HG02588 (cell line): ENCODE data around the gene AGFG1.
A peak's percentile ranks its signal among the peaks of the same experiment; 100 is the strongest.

ENCODE experiments used
- ATAC-seq: cut with Tn5 transposase; IDR thresholded peaks from one replicate; pipeline ENCODE4 v1.9.1; 2021; ENCODE audit warnings: mild to moderate bottlenecking, moderate library complexity; ENCODE audit not compliant: unreplicated experiment

AGFG1 gene

DNA sequence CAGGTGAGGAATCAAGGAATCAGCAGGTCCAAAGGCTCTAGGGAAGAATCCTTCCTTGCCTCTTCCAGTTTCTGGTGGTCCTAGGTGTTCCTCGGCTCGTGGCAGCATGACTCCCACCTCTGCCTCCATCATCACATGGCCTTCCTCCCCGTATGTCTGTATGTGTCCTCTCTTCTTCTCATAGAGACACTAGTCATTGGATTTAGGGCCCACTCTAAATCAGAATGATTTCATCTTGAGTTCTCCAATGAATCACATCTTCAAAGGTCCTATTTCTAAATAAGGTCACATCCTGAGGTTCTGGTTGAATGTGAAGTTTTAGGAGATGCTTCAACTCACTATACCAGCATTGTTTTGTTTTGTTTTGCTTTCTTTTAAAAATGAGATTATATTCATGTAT, 11.1 kb upstream of the AGFG1 start:
- no peak for ATAC-seq

DNA sequence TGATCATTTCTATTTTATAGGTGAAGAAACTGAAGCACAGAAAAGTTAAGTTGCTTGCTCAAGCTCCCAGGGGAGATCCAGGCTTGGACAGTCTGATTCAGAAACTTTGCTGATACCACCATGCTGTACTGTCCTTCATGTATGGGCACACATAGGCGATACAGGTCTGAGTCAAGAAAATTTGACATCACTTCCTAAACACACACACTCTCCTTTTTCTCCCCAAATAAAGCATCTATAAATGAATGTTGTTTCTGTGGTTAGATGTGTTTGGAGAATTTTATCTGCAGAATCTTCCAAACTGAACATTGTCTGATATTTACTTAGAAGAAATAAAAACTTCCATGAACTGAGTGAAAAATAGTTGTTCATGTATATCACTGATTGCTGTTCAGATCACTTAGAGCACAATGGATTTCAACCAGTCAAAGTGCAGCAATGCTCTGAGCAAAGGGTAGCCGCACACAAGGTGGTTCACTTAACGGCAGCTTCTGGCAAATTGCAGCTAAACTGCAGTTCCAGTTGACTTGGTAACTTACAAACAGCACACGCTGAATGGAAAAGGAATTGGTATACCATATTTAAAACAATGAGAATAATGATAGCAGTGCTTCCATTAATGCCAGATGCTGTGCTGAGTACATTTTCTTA, 10.0 kb upstream of the AGFG1 start:
- ATAC-seq = peak; percentile 9

DNA sequence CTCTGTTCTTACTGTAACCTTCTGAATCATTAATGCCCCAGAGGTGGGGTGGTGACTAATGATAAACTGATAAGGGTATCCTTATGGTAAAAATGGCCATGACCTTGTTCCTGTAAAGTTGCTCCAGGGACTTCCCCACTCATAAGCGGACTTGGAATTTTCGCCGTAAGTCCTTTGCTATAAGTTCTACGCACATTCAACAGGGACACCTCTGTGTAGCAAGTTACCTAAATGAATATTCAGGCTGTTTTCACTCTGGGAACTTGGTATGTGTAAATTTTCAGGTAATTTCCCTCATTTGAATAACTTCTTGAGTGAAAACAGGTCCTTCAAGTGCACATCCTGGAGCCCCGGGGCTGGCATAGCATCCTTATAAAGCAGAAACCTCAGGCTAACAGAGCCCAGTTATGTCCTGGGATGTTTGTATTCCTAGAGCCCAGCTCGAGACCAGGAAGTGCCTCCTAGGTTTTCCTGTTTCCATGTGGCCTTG, 9.4 kb upstream of the AGFG1 start:
- peak; percentile 60 for ATAC-seq

DNA sequence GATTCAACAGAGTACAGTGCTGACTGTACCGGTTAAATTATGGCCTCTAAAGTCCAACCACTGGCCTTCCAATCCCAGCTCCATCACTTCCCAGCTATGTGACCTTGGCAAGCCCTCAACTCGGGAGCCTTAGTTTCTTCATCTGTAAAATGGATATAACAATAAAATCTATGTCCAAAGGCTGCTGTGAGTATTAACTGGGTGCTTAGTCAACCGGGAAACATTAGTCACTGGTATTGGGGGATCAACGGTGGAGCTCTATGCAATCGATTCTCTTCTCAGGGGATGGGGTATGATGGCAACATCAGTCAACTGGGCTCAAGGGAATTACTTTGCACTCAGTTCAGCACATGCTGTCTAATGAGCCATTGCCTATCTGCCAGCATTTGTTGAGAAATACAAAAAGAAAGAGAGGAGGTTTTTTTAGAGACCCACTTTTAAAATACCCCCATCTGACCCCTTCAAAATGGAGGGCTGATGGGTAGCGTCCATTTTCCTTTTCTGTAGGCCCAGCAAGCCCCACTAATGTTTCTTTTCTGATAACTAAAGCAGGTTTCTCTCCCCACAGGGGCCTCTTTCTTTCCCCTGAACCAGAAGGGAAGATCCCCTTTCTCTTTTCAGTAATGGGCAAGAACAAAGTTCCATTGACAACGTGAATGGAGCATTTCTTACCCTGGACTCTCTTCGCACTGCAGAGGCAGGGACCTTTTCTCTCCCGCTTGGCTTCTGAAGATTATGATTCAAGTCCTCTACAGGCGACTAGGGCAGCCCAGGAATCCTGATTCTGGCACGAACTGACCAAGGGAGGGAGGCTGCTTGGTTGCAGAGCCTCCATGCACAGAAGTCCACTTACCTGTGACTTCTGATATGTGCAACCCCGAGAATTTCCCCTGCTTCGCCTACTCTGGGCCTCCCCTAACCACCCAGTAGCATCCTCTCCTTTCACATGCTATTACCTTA, 8.7 kb upstream of the AGFG1 start:
- ATAC-seq = peak; percentile 40

DNA sequence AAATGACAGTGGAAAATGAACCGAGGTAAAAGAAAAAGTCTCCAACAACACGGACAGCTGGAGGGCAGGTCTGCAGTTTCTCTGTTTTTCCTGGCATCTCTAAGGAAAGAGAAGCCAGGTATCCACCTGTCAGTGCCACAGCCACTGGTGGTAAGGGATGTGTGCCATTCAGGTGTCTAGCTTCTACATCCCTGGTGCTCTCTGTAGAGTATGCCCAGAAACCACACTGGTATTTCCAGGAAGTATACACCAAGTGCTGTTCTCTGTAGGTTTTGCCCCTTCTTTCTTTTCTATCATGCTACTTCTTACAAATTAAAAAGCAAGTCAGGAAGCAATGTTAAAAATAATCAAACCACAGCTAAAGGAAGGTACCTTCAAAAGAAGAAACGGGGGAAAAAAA, 7.6 kb upstream of the AGFG1 start:
- no peak for ATAC-seq

DNA sequence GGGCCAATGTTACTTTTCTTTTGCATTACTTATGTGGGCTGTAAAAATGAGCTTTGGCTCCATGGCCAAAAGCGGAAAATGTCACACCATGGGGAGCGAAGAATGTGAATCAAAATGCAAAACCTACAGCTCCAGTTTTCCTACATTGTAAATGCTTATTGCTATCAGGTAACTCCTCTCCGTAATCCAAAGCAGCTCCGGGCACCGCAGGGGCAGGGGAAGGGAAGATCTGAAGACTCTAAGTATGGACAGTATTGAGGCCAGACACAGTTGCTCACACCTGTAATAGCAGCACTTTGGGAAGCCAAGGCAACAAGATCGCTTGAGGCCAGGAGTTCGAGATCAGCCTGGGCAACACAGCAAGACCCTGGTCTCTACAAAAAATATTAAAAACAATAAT, 7.1 kb upstream of the AGFG1 start:
- no peak for ATAC-seq

DNA sequence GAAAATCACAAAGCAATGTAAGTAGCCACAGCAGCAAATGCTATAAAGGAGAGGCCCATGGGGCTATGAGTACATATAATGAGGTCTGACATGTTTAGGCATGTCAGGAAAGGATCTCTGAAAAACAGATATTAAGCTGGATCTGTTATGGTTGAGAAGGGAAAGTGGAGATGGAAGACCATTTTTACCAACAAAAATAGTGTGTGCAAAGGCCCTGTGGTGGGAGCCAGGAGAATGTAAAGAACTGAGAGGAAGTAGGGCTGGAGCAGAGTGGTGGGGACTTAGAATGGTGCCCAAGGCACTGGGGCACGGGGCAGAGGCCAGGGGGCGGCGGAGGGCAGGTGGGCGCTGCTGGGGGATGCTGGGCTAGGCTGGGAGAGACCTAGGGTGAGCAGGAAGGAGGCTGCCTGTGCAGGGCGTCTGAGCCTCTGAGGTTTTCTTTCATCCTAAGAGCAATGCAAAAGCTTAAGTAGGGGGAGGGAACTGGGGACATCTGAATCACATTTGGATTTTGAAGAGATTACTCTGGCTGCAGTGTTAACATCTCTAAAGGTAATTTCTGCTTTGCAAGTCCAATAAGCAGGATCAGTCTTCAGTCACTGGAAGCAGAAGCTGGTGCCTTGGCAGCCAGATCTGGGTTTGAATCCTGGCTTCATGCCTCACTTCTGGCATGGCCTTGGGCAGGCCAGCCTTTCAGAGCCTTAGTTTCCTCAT, 4.9 kb upstream of the AGFG1 start:
- no peak for ATAC-seq

DNA sequence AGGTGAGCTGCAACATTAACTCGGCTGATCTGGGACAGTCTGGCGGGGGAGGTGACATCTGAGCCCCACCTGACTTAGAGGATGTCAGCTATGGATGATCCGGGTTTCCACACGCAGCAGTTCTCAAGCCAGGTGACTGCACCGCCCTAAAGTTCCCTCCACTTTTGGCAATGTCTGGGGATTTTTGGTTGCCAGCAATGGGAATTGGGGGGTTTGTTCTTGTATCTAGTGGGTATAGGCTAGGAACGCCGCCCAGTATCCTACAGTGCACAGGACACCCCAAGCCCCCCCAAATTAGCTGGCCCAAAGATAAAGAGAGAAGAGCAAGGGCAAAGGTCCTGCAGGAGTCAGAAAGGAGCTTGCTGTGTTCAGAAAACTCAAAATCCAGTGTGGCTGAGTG, 544 bp upstream of the AGFG1 start:
- ATAC-seq = no peak

DNA sequence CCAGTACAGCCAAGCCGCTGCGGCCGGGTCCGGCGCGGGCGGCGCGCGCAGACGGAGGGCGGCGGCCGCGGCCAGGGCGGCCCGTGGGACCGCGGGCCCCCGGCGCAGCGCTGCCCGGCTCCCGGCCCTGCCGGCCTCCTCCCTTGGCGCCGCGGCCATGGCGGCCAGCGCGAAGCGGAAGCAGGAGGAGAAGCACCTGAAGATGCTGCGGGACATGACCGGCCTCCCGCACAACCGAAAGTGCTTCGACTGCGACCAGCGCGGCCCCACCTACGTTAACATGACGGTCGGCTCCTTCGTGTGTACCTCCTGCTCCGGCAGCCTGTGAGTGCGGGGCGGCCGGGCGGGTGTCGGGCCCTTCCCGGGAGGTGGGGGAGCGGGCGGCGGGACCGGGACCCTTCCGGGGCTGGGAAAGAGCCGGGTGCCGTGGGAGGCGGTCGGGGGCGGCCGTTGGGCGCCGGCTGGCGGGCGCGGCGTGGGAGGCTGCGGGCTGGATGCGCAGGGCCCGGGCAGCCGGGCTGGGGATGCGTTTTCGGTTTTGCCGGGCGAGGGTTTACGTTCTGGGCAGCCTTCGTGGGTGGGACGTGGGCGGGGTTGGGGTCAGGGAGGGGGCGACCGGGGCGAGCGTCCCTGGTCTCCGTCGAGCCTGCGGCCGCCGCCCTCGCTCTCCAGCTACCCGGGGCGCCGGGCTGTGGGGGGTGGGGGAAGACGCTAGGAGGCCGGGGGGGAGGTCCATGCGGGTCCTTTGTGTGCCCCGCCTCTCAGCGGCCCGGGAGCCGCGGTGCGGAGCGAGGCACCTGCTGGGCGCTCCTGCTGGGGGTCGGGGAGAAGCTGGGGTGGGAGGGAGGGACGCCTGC, 537 bp downstream of the AGFG1 start:
- peak; percentile 67 for ATAC-seq

DNA sequence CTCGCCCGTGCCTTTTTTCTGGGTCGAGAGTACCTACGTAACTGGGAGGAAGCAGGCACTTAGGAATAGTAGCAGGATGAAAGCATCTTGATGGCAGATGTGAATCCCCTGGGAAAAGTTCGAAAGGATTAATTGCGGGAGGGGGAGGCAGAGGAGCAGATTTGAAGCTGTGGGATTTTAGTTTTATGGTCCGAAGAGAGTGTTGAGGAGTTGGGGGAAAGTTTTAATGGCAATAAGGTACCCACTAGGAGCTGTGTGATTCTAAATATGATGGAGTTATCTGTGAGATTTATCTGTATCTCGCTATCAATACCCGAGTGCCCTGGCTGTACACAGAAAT, 1.1 kb downstream of the AGFG1 start:
- no peak for ATAC-seq

DNA sequence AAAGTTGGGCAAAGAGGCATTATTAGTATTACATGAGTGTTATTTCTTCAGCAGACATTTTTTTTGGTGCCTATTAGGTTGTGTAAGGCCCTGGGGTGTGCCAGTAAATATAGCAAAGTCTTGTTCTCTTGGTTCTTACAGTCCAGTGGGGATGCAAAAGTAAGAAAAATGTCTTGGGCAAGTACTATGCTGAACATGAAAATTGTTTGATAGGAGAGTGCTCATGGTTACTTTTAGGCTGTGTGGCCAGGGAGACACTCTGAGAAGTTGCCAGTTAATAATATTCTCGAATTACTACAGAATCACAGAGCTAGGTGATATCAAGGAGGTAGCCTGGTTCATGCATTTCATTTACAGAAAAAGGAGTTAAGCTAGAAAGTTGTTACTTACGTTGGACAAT, 1.9 kb downstream of the AGFG1 start:
- ATAC-seq = no peak

DNA sequence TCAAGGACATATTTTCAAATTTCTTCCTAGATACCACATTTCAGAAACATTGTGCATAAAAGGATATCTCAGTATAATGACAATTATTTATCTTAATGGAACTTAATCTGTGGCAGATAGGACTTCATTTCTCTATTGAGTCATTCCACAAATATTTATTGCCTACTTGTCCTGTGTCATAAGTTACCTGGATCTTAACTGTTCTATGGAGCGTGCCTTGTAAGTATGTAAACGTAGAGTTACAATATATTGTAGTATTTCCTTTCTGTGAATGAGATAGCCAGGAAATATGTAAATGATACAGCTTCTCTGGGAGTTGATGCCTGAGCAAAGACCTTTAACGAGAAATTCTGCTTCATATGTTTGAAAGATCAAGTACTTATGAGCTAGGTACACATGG, 2.5 kb downstream of the AGFG1 start:
- ATAC-seq = no peak

DNA sequence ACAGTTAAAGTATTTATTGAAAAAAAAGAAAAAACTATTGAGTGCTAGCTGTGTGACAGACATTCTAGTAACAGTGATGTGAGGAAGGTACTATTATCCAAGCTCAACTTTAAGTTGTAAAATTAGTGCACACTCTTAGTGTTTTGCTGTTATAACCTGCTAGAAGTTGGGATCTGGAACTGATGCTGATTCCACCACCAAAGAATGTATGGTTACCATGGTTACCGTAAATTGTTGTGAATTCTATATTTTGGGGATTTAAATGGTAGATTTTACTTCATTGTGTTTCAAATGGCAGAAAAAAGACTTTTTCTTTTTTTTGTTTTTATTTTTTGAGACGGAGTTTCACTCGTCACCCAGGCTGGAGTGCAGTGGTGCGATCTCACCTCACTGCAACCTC, 5.3 kb downstream of the AGFG1 start:
- no peak for ATAC-seq

DNA sequence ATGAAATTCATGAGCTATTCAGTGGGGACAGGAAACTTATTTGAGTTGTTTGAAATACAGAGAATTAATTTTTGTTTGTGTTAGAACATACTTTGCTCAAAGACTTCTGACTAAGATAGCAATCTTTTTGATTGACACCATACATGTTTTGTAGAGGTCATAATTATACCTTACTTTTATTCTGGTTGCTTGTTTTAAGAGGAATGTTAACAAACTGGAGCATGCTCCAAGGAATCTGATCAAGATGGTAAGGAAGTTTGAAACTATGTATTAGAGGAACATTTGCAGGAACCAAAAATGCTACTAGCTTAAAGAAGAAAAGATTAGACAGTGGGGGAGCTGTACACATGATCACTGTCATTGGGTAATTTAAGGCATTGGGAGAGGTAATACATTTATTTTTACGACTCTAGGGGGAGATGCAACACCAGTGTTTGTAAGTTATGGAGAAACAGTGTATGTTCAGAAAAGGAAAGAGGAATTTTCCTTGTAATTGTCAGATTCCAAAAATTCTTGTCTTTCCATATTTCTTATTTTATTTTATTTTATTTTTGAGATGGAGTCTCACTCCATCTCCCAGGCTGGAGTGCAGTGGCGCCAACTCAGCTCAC, 8.0 kb downstream of the AGFG1 start:
- ATAC-seq = peak; percentile 28

DNA sequence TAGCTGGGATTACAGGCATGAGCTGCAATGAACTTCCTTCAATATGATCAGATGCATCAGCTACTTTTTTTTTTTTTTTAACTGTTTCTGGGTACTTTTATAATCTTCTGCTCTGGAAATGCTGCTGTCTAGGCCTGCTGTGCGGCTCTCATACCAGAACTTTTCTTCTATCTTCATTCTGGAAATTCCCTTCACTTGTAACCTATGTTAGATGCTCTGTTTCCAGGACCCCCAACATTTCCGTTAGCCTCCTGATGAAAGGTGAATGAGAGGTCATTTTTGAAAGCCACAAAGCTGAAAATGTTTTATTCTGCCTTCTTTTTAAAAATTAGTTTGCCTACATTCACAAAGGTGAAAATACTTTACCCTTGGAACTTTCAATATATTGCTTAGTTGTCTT, 8.6 kb downstream of the AGFG1 start:
- peak; percentile 58 for ATAC-seq

DNA sequence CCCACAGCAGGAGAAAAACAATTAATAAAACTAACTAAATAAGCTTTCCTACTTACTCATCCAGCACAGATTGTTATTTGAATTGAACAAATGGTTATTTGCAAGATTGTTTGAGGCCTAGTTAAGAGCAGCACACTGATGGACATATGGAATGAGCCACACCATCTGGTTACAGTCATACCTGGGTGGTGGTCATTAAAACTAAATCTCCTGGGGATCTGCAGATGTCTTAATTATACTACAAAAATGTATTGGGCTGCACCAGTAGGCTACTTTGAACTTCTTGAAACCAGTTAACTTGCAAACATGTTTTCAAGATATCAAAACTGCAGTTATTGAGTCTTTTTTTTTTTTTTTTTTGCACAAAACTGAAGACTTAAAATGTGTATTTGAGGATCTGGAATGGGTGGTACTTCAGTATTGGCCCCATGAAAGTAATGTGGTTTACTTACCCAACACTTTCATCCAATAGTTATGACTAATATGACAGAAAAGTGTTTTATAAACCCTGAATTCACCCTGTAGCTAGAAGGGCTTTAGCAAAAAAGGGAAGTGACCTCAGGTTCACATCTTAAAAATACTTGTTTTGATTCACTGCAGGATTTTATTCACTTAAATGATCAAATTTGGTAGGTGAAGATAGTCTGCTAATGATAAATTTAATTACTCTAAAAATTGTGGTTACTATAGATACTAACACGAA, 10.8 kb downstream of the AGFG1 start:
- peak; percentile 68 for ATAC-seq

DNA sequence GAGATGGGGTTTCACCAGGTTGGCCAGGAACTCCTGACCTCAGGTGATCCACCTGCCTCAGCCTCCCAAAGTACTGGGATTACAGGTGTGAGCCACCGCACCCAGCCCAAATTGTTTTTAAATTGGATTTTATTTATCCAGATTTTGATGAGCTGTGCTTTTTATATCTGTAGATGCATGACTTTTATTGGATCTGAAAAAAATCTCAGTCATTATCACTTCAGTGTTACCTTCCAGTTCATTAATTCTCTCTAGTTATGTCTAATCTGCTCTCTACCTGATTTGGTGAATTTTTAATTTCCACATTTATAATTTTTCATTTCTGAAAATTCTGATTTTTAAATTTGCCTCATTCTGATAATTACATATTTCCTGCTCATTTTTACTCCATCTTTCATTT, 13.5 kb downstream of the AGFG1 start:
- ATAC-seq = no peak

DNA sequence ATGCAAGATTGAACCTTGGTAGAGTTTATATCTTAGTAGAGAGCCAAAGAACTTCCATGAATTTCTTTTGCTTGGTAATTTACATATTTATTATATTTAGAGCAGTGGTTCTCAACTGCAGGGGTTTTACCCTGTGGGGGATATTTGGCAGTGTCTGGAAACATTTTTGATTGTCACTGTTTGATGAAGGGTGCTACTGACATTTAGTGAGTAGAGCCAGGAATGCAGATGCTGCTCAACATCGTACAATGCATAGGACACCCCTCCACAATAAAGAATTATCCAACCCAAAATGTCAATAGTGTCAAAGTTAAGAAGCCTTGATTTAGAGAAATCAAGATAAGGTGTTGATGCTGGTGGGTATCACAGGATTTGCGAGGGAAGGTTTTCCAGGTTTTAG, 14.7 kb downstream of the AGFG1 start:
- no peak for ATAC-seq

DNA sequence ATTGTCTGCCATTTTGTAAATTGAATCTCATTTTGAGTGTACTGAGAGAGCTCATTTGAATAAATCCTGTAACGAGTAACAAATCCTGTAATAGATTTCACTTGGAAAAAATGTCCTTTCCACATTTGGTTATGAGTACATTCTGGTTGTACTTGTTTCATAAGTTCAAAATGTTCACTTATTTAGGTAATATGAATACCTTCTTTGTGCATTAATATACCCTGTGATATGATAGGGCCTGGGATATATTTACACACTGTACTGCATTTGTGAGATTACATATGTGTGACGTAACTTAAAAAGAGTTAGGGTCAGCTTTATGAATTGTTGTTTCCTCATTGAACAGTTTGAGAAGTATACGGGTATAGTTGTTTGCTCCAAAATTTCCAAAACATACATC, 16.1 kb downstream of the AGFG1 start:
- ATAC-seq = no peak

DNA sequence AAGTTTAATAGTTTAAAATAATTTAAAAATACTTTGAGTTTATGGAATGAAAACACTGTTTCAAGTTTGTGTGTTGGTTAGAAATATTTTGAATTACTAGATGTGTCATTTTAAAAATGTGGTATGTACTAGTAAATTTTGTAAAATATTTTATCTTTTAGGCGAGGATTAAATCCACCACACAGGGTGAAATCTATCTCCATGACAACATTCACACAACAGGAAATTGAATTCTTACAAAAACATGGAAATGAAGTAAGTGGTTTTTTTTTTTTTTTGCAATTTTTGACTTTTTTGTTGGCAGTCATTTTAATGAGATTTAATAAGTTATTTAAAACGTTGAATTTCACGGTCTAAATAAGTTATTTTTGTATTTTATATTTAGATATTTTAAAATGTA, 19.4 kb downstream of the AGFG1 start:
- ATAC-seq = no peak
